IPS-11a (cell line): Measurements from ENCODE around the gene TTR.

Experiments used
- H3K4me3 ChIP-seq: one replicate; pipeline ENCODE4 v1.5.1; 2013; ENCODE audit warnings: low read depth, low read length, control low read depth

The TTR gene

GRCh38 chr18:31591628-31592027 is at the start of gene TTR:
TTR (plus strand) TSS chr18:31591877; CDS start chr18:31591903, 26 bp downstream.
- H3K4me3 ChIP-seq, result no peak within 1 kb of the TSS

GRCh38 chr18:31546476-31546875 is 45.2 kb upstream of the TTR start:
- no peak overlapping the region for H3K4me3 ChIP-seq

GRCh38 chr18:31548853-31549252 is 42.8 kb upstream of the TTR start:
- H3K4me3 ChIP-seq, result no peak overlapping the region

- no peak overlapping the region for H3K4me3 ChIP-seq
These were observed 42.3 kb upstream of the TTR start for GRCh38 chr18:31549416-31549815.

GRCh38 chr18:31551883-31552282 is 39.8 kb upstream of the TTR start:
- no peak overlapping the region for H3K4me3 ChIP-seq

- no peak overlapping the region for H3K4me3 ChIP-seq
These were observed 37.9 kb upstream of the TTR start for GRCh38 chr18:31553800-31554199.

- no peak overlapping the region for H3K4me3 ChIP-seq
These were observed 36.9 kb upstream of the TTR start for GRCh38 chr18:31554776-31555175.

- H3K4me3 ChIP-seq, result no peak overlapping the region
These were observed 35.5 kb upstream of the TTR start for GRCh38 chr18:31555971-31556747.

- no peak overlapping the region for H3K4me3 ChIP-seq
These were observed 34.2 kb upstream of the TTR start for GRCh38 chr18:31557446-31557845.

GRCh38 chr18:31558567-31558966 is 33.1 kb upstream of the TTR start:
- H3K4me3 ChIP-seq, result no peak overlapping the region

- H3K4me3 ChIP-seq, result no peak overlapping the region
These were observed 29.0 kb upstream of the TTR start for GRCh38 chr18:31562726-31563125.

- no peak overlapping the region for H3K4me3 ChIP-seq
These were observed 27.9 kb upstream of the TTR start for GRCh38 chr18:31563778-31564177.

- no peak overlapping the region for H3K4me3 ChIP-seq
These were observed 26.3 kb upstream of the TTR start for GRCh38 chr18:31565345-31565744.

GRCh38 chr18:31565782-31566512 is 25.7 kb upstream of the TTR start:
- H3K4me3 ChIP-seq, result no peak overlapping the region

GRCh38 chr18:31566576-31567306 is 24.9 kb upstream of the TTR start:
- no peak overlapping the region for H3K4me3 ChIP-seq

GRCh38 chr18:31572368-31572767 is 19.3 kb upstream of the TTR start:
- H3K4me3 ChIP-seq, result no peak overlapping the region

- no peak overlapping the region for H3K4me3 ChIP-seq
These were observed 18.6 kb upstream of the TTR start for GRCh38 chr18:31573051-31573450.

GRCh38 chr18:31574359-31574758 is 17.3 kb upstream of the TTR start:
- no peak overlapping the region for H3K4me3 ChIP-seq

GRCh38 chr18:31575515-31576257 is 16.0 kb upstream of the TTR start:
- no peak overlapping the region for H3K4me3 ChIP-seq

GRCh38 chr18:31576670-31577069 is 15.0 kb upstream of the TTR start:
- H3K4me3 ChIP-seq, result no peak overlapping the region

GRCh38 chr18:31577195-31577594 is 14.5 kb upstream of the TTR start:
- no peak overlapping the region for H3K4me3 ChIP-seq
